NOMO-1 (cell line): Measurements from ENCODE around the gene TRIM59.

Source experiments
- DNase-seq, 2 experiments: peaks; one replicate each; lab custom pipeline; 2025; ENCODE audit not compliant: unreplicated experiment in 2 of 2; lab: John Stamatoyannopoulos, UW

TRIM59 gene

DNA sequence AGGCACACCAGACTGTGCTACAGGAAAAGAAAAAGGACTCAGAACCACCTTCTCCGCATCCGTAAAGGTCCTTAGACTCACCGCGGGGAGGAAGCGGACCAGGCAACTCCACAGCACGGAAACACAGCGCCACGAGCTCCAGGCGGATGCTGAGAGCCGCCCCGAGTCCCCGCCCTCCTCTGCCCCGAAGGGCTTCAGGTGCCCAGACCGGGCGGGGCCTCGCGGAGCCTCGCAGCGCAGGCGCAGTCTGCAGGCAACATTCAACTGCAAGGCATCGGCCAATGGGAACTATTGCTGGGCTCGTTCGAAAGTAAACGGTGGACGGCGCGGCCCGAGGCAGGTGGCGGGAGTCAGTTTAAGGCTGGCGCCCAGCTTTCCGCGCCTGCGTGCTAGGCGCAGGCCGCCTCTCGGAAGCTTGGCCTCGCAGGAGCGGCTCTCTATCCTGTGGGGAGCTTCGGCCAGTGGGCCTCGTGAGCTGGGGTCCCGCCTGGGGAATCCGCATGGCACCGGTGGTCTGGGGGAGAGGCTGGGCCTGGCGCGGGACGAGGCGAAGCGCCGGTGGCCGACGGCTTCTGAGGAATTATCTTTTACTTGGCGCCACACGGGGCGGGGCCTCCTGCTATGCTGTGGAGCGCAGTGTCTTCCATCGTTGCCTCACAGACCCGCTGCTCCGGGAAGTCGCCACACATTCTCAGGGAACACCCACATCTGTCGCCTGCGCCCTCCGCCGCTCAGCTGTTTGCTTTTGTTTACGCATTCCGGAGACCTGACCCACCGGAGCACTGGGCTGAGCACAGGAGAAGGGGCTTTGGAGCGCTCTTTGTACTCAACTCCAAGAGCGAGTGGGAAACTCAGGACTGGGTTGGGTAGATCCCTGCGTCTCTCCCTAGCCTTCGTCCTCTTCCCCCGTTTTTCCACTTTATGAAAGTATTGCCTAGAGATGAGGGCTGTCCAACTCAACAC, at the start of gene TRIM59:
TSS of gene TRIM59 (minus strand) at position 151 of the 963 bp plus-strand sequence. CDS start 10,603 bp downstream, outside the sequence.
- DNase-seq, result peak; percentile 99 to 100

DNA sequence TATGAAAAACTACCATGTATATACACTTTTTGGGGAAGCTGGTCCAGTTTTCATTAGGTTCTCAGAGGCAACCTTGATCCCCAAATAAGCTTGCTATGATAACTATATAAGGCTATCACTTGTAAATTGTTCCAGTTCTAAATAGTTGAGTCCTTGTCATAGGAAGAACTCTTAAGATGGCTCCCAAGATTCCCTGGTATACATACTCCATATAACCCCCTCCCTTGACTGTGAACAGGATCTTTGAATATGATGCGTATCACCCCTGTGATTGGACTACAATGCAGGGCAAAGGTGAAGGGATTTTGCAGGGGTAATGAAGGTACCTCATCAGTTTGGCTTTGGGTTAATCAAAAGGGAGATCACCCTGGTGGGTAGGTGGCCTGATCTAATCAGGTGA, 48.6 kb upstream of the TRIM59 start:
- DNase-seq, result no peak

GRCh38 chr3:160490166-160490565, 40.6 kb upstream of the TRIM59 start:
- DNase-seq, result no peak

DNA sequence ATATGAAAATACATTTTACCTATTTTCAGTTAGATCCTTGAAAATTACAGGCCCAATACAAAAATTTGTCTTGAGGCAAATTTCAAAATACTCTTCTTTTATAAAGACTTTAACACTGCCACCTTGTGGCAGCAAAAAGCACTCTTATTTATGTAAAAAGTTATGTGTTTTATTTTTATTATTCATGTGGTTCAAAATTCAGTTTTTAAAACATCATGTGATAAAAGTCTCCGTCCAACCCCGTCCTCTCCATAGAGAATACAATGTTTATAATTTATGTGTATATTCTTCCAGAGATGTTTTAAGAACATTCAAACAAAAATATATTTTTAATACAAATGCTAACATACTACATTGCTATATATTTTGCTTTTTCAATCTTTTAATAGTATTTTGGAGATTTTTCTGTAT, 36.9 kb upstream of the TRIM59 start:
- DNase-seq, result peak; percentile 61 to 71

- DNase-seq, result no peak
These were observed 33.2 kb upstream of the TRIM59 start for GRCh38 chr3:160482796-160483195.

DNA sequence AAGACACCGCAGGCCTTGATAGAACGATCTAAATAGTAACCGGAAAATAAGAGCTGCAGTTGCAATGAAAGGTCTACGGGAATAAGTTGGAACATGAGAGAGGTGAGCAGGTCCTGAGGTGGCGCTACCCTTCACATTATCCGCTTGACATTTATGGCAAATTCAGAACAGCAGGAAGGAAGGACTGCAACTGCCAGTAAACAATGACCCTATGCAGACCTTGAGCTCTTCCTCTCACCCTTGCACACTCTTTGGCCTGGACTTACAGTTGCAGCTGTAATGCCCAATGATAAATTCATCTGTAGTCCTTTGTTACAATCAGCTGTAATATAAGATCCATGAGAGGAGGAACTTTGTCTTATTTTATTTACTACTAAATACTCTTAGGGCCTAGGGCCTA, 32.3 kb upstream of the TRIM59 start:
- DNase-seq, result no peak

DNA sequence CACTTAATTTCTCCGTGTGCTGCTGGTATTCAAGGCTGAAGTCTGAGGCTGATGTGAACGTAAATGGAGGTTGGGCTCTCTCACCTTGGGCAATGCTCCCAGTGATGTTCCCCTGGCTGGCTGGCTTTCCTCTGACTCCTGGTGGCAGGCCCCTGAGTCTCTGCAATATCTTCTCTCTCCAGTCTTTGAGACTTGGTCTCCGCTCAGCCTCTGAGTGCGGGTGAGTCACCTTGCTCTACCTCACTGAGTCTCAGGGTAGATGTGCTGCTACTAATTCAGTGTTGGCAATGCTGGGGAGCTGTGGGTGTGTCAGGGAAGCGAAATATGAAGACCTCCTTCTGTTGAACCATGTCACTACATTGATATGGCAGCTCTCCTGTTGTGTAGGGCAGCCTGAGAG, 31.3 kb upstream of the TRIM59 start:
- DNase-seq, result no peak

DNA sequence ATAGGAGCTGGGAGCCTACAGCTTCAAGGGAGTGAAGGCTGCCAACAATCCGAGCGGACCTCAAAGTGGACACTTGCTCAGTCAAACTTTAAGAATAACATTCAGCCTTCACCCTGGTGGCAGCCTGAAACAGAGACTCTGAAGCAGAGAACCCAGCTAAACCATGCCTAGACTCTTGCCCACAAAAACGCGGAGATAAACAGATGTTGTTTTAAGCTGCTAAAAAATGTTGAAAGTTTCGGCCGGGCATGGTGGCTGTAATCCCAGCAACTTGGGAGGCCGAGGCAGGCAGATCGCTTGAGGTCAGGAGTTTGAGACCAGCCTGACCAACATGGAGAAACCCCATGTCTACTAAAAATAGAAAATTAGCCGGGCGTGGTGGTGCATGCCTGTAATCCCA, 29.8 kb upstream of the TRIM59 start:
- DNase-seq, result no peak

DNA sequence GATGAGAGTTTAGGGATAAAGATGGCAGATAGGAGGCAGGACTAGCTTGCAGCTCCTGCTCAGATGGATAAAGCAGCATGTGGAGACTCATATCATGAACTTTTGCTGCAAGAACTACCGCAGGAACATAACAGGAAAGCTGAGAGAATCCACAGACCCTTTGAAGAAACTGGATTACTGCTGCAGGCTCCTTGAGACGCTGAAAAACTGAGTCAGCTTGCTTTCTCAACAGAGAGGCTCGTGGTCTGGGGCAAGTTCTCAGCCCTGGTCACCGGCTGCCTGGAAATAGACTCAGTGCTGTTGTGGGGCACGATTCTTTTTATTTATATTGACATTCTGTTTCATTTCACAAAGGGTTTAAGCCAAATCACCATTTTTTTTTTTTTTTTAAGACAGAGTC, 28.8 kb upstream of the TRIM59 start:
- no peak for DNase-seq

DNA sequence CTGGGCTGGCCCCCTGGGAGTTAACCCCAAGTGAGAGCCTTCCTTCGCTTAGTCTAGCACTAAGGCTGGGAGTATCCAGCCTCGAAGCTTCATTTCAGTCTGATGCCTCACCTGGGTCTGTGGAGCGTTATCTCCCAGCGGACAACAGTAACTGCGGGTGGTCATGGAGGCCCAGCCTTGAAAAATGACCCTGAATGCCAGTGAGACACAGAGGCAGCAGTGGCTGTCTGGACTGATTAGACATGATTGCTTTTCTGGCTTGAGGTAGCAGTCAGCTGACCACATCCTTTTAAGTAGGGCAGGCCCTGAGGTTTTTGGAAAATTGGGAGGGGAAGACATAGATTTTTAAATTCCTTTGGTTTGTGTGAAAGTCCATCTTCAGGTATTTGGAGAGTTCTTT, 28.2 kb upstream of the TRIM59 start:
- DNase-seq, result no peak

DNA sequence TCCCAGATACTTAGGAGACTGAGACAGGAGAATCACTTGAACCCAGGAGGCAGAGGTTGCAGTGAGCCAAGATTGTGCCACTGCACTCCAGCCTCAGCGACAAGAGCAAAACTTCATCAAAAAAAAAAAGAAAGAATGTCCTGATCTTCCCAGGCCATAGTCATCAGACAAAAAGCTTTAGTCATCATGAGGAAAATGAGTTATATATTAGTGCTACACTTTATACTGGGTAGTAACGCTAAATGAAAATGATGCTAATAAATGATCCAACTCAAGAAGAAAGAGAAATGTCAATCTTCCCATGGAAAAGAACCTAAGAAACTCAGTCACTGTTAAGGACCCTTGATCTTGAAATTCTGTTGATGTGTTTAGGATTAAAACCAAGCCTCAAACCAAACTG, 26.3 kb upstream of the TRIM59 start:
- DNase-seq, result no peak

- DNase-seq, result no peak
These were observed 25.6 kb upstream of the TRIM59 start for GRCh38 chr3:160475153-160475552.

DNA sequence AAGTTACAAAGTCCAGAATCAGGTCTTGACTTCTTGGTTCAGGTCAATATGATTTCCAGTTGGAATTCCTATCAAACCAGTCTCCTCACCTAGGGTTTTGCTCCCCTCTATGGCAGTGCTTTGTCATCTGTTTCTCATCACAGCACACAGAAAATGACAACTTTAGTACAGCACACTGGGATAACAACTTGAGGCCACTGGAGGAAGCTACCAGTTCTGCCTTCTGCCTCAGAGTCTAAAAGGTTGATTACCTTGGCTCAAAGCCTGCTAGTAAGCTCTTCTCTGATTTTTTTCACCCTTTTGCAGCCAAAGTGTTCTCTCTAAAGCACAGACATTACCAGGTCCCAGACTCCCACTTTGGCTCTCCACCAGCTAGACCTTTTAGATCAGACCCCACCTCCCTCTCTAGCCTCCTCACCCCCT, 24.8 kb upstream of the TRIM59 start:
- DNase-seq, result no peak

GRCh38 chr3:160473978-160474377, 24.4 kb upstream of the TRIM59 start:
- no peak for DNase-seq

- DNase-seq, result no peak
These were observed 23.6 kb upstream of the TRIM59 start for GRCh38 chr3:160473221-160473620.

- DNase-seq, result no peak
These were observed 22.8 kb upstream of the TRIM59 start for GRCh38 chr3:160472344-160472743.

GRCh38 chr3:160471892-160472291, 22.3 kb upstream of the TRIM59 start:
- DNase-seq, result no peak

DNA sequence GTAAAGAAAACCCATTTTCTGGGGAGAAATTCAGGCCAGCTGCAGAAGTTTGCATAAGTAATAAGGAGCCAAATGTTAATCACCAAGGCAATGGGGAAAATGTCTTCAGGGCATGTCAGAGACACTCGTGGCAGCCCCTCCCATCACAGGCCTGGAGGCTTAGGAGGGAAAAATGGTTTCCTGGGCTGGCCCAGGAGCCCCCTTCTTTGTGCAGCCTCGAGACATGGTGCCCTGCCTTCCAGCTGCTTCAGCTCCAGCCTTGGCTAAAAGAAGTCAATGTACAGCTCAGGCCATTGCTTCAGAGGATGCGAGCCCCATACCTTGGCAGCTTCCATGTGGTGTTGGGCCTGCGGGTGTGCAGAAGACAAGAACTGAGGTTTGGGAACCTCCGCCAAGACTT, 20.6 kb upstream of the TRIM59 start:
- no peak for DNase-seq

GRCh38 chr3:160464971-160465370, 15.4 kb upstream of the TRIM59 start:
- DNase-seq, result no peak

DNA sequence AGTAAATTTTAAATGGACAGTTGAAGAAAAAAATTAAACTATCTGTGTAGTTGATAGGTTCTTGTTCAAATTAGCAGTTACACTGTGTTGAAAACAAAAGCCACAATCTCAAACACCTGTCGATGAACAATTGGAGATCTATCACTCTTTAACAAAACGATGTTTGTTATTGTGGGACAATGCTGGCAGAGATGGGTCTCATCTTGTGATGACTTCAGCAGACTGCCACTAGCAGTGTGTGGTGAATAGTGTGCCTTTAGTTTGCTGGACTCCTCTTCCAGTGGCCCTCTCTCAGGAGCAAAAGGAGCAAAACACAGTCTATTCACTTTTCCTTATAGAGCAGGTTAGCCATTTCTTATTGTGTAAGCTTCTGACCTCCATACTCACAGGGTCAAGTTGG, 14.7 kb upstream of the TRIM59 start:
- DNase-seq, result no peak

- DNase-seq, result no peak
These were observed 10.4 kb upstream of the TRIM59 start for GRCh38 chr3:160460033-160460432.

- DNase-seq, result no peak
These were observed 9.9 kb upstream of the TRIM59 start for GRCh38 chr3:160459450-160459970.
